ENCODE data around the gene DNAH10. TPM values are rescaled to one million over a fixed set of nuclear protein-coding genes. Genes with fewer than 3 reads are reported as not detected.

DNAH10 gene
- total RNA-seq, 1 experiment from 2014 or later = 0.09 TPM

GRCh38 chr12:123897221-123897620, 135.1 kb downstream of the DNAH10 start:
- TF ChIP-seq ZBTB21 (CRISPR knock-in tag; IDR thresholded peaks at IDR 0.05; ENCODE audit: borderline replicate concordance) (no peak), TCF7 (CRISPR knock-in tag; IDR thresholded peaks at IDR 0.05; ENCODE audit: low read depth) (no peak), IRF2 (CRISPR knock-in tag; IDR thresholded peaks at IDR 0.05; ENCODE audit: borderline replicate concordance, low read depth) (no peak), MXD4 (CRISPR knock-in tag; IDR thresholded peaks at IDR 0.05; ENCODE audit: borderline replicate concordance) (no peak), ZNF232 (CRISPR knock-in tag; IDR thresholded peaks at IDR 0.05) (no peak), JUN (CRISPR knock-in tag; IDR thresholded peaks at IDR 0.05) (no peak), CREB1 (CRISPR knock-in tag; IDR thresholded peaks at IDR 0.05) (no peak), ZNF317 (CRISPR knock-in tag; IDR thresholded peaks at IDR 0.05; ENCODE audit: borderline replicate concordance, low read depth) (no peak), ZNF219 (CRISPR knock-in tag; IDR thresholded peaks at IDR 0.05; ENCODE audit: borderline replicate concordance) (no peak), SOX15 (CRISPR knock-in tag; IDR thresholded peaks at IDR 0.05) (no peak), AFF4 (CRISPR knock-in tag; IDR thresholded peaks at IDR 0.05; ENCODE audit: borderline replicate concordance) (no peak), ZMAT4 (CRISPR knock-in tag; IDR thresholded peaks at IDR 0.05) (no peak), RORB (CRISPR knock-in tag; IDR thresholded peaks at IDR 0.05) (no peak), MLX (CRISPR knock-in tag; IDR thresholded peaks at IDR 0.05) (no peak), ATF6 (CRISPR knock-in tag; IDR thresholded peaks at IDR 0.05) (no peak), CBFB (CRISPR knock-in tag; IDR thresholded peaks at IDR 0.05; ENCODE audit: low read depth) (no peak)
- TF ChIP-seq, protein P1, sequence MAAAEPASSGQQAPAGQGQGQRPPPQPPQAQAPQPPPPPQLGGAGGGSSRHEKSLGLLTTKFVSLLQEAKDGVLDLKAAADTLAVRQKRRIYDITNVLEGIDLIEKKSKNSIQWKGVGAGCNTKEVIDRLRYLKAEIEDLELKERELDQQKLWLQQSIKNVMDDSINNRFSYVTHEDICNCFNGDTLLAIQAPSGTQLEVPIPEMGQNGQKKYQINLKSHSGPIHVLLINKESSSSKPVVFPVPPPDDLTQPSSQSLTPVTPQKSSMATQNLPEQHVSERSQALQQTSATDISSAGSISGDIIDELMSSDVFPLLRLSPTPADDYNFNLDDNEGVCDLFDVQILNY (CRISPR knock-in tag; IDR thresholded peaks at IDR 0.05) = no peak
- TF ChIP-seq, protein P2, sequence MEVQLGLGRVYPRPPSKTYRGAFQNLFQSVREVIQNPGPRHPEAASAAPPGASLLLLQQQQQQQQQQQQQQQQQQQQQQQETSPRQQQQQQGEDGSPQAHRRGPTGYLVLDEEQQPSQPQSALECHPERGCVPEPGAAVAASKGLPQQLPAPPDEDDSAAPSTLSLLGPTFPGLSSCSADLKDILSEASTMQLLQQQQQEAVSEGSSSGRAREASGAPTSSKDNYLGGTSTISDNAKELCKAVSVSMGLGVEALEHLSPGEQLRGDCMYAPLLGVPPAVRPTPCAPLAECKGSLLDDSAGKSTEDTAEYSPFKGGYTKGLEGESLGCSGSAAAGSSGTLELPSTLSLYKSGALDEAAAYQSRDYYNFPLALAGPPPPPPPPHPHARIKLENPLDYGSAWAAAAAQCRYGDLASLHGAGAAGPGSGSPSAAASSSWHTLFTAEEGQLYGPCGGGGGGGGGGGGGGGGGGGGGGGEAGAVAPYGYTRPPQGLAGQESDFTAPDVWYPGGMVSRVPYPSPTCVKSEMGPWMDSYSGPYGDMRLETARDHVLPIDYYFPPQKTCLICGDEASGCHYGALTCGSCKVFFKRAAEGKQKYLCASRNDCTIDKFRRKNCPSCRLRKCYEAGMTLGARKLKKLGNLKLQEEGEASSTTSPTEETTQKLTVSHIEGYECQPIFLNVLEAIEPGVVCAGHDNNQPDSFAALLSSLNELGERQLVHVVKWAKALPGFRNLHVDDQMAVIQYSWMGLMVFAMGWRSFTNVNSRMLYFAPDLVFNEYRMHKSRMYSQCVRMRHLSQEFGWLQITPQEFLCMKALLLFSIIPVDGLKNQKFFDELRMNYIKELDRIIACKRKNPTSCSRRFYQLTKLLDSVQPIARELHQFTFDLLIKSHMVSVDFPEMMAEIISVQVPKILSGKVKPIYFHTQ (CRISPR knock-in tag; IDR thresholded peaks at IDR 0.05) = no peak
- H3K4me3 Mint-ChIP-seq = no peak overlapping the region
- no peak overlapping the region for H3K27ac Mint-ChIP-seq
- POLR2A ChIA-PET = no interaction called here
- peaks cover 10% of the 10 kb centered on the region for H3K4me1 Mint-ChIP-seq
- H3K36me3 Mint-ChIP-seq = no peaks in the 10 kb centered on the region; the same call in 1 of the 2 replicates
- CTCF ChIA-PET = no interaction called here
- H3K9me3 Mint-ChIP-seq = peaks cover 21% of the 10 kb centered on the region
- H3K27me3 Mint-ChIP-seq (ENCODE audit: low read depth) = peaks cover 16% of the 10 kb centered on the region
- no peak for ATAC-seq
- DNase-seq (ENCODE audit: low spot score) = no peak
